Measurements from ENCODE around the gene CPHXL.

GRCh38 chr16:75758215-75758614, 31.9 kb upstream of the CPHXL start:
- TF ChIP-seq CTCF (conservative IDR thresholded peaks at IDR 0.05 in 1 of 2, IDR thresholded peaks at IDR 0.05 in 1 of 2; ENCODE audit: extremely low read depth in 1 of 2, insufficient read depth in 1 of 2, low read depth in 1 of 2, low read length in 2 of 2) (no peak), EZH2 (IDR thresholded peaks at IDR 0.05; ENCODE audit: borderline replicate concordance, low read length) (no peak)
